ENCODE measurements around the gene A1BG. TPM values are rescaled to one million over a fixed set of nuclear protein-coding genes. Genes with fewer than 3 reads are reported as not detected.

A1BG gene
- total RNA-seq, 1 experiment from 2014 or later, result 1.2 TPM

GRCh38 chr19:58394821-58395219 is 41.5 kb upstream of the A1BG start:
- TF ChIP-seq ZBTB33 (IDR thresholded peaks at IDR 0.05; ENCODE audit: extremely low read depth, insufficient replicate concordance, low read length) (no peak), CTCF (IDR thresholded peaks at IDR 0.05 in 2 of 3, conservative IDR thresholded peaks at IDR 0.05 in 1 of 3; ENCODE audit: borderline replicate concordance in 1 of 3, insufficient read depth in 1 of 3, low read depth in 2 of 3, low read length in 2 of 3) (no peak), MAX (IDR thresholded peaks at IDR 0.05) (0 out of 2 replicates have a peak, but pooled peaks have one; percentile 20), POLR2A (IDR thresholded peaks at IDR 0.05; ENCODE audit: borderline replicate concordance, extremely low read depth, insufficient read depth, insufficient read length) (no peak), EZH2 (IDR thresholded peaks at IDR 0.05) (no peak), SP1 (IDR thresholded peaks at IDR 0.05; ENCODE audit: low read depth) (peak; percentile 11; the same call in 1 of the 2 replicates)
- peak; percentile 28 for ATAC-seq

More at GRCh38 chr19:58394821-58395219, 41.5 kb upstream of the A1BG start:
- Histone ChIP-seq H3K9me2 (ENCODE audit: insufficient read depth) (no peaks in the 10 kb centered on the region), H3K4me1 (ENCODE audit: control insufficient read depth in 1 of 2, insufficient read depth in 2 of 2, low read length in 2 of 2) (peaks cover 20 to 53% of the 10 kb centered on the region in 2 experiments), H3K79me2 (ENCODE audit: insufficient read depth, low read length) (peaks cover 37% of the 10 kb centered on the region), H2AFZ (ENCODE audit: low read depth, low read length, poor library complexity, severe bottlenecking) (no peak overlapping the region), H3K27ac (ENCODE audit: low read depth, low read length) (peak overlapping the region; percentile 36), H3K36me3 (ENCODE audit: control insufficient read depth in 1 of 2, insufficient read depth in 2 of 2, low read length in 2 of 2) (peaks cover 22 to 51% of the 10 kb centered on the region in 2 experiments; a peak in 3 of 4 replicates), H3K9ac (ENCODE audit: low read length) (peak overlapping the region; percentile 22), H4K20me1 (ENCODE audit: insufficient read depth) (peaks cover 31% of the 10 kb centered on the region; the same call in 1 of the 2 replicates), H3K9me3 (ENCODE audit: control insufficient read depth in 1 of 2, insufficient read depth in 1 of 2, low read depth in 1 of 2, low read length in 2 of 2) (no peaks in the 10 kb centered on the region), H3K4me2 (ENCODE audit: low read length) (peak overlapping the region; percentile 48), H3K4me3 (replicated peaks in 1 of 2; ENCODE audit: low read depth in 1 of 2, low read length in 2 of 2) (no peak overlapping the region), H3K27me3 (ENCODE audit: insufficient read depth, low read length) (no peaks in the 10 kb centered on the region)
- no TSS peak for BruUV-seq (replicated peaks)
- POLR2A ChIA-PET, result no interaction called here
- RAD21 ChIA-PET (ENCODE audit: low non-redundant PET in 1 of 2, low total read pairs in 2 of 2, uncharacterized antibody in 2 of 2, unreplicated experiment in 2 of 2), result no interaction called here
- intact Hi-C loops (cut with micrococcal nuclease), result no loop called here
- CTCF ChIA-PET, result no interaction called here
- no peak for DNase-seq (ENCODE audit: low read depth, low spot score)
